Neural progenitor cell (in vitro differentiated cells): ENCODE measurements around the gene CT83. TPM values are rescaled to one million over a fixed set of nuclear protein-coding genes. Genes with fewer than 3 reads are reported as not detected.

Experiments used
- DNase-seq: peaks from one replicate; pipeline ENCODE4 v3.0.0-alpha.2; 2016; ENCODE audit warnings: low spot score
- H2AFZ ChIP-seq: fragments of 200-600 bp; sonication (generic); replicated peaks from 2 replicates; pipeline ENCODE4 v1.6.1; 2016; ENCODE audit warnings: antibody characterized with exemption
- H3F3A ChIP-seq: fragments of 200-600 bp; sonication (generic); 2 replicates; pipeline ENCODE4 v1.6.1; 2016; ENCODE audit warnings: antibody characterized with exemption, low read depth
- H3K27ac ChIP-seq: fragments of 200-600 bp; sonication (generic); 2 replicates; pipeline ENCODE4 v1.5.1; 2016; ENCODE audit warnings: mild to moderate bottlenecking
- H3K27me3 ChIP-seq: fragments of 200-600 bp; sonication (generic); 2 replicates; pipeline ENCODE4 v1.6.1; 2016; ENCODE audit warnings: mild to moderate bottlenecking, moderate library complexity
- H3K36me3 ChIP-seq: fragments of 200-600 bp; sonication (generic); 2 replicates; pipeline ENCODE4 v1.5.1; 2016
- H3K4me1 ChIP-seq: fragments of 200-600 bp; sonication (generic); 2 replicates; pipeline ENCODE4 v1.6.1; 2016; ENCODE audit warnings: mixed run types
- H3K4me2 ChIP-seq: fragments of 200-600 bp; sonication (generic); 2 replicates; pipeline ENCODE4 v1.6.1; 2016
- H3K4me3 ChIP-seq: fragments of 200-600 bp; sonication (generic); 2 replicates; pipeline ENCODE4 v1.5.1; 2016
- H3K79me2 ChIP-seq: fragments of 200-600 bp; sonication (generic); 2 replicates; pipeline ENCODE4 v1.6.1; 2016; ENCODE audit warnings: low read depth
- H3K9ac ChIP-seq: fragments of 200-600 bp; sonication (generic); 2 replicates; pipeline ENCODE4 v1.6.1; 2016
- H3K9me3 ChIP-seq: fragments of 200-600 bp; sonication (generic); 2 replicates; pipeline ENCODE4 v1.5.1; 2016; ENCODE audit warnings: low read depth
- H4K20me1 ChIP-seq: fragments of 200-600 bp; sonication (generic); 2 replicates; pipeline ENCODE4 v1.6.1; 2016; ENCODE audit warnings: low read depth
- H3K27ac Mint-ChIP-seq: 3 replicates; pipeline ENCODE4 v1.8.0; 2021; ENCODE audit warnings: mixed read lengths
- H3K27me3 Mint-ChIP-seq: 2 replicates; pipeline ENCODE4 v1.8.0; 2022; ENCODE audit warnings: low read depth, mild to moderate bottlenecking, inconsistent platforms, moderate library complexity, mixed read lengths; ENCODE audit not compliant: insufficient read depth
- H3K36me3 Mint-ChIP-seq: 3 replicates; pipeline ENCODE4 v1.8.0; 2021; ENCODE audit warnings: mixed read lengths
- H3K4me1 Mint-ChIP-seq: 3 replicates; pipeline ENCODE4 v1.8.0; 2021; ENCODE audit warnings: mixed read lengths
- H3K4me3 Mint-ChIP-seq: 3 replicates; pipeline ENCODE4 v1.8.0; 2021; ENCODE audit warnings: mild to moderate bottlenecking, moderate library complexity, mixed read lengths
- H3K9me3 Mint-ChIP-seq: 3 replicates; pipeline ENCODE4 v1.8.0; 2020; ENCODE audit warnings: mixed read lengths
- CTCF ChIP-seq: fragments of 200-600 bp; sonication (generic); IDR thresholded peaks from 2 replicates; pipeline ENCODE4 v1.5.1; 2017; ENCODE audit warnings: antibody characterized with exemption, mild to moderate bottlenecking
- EZH2 ChIP-seq: fragments of 200-600 bp; sonication (generic); IDR thresholded peaks from 2 replicates; pipeline ENCODE4 v1.6.1; 2017; ENCODE audit warnings: antibody characterized with exemption, mild to moderate bottlenecking, moderate library complexity
- EZH2phosphoT487 ChIP-seq: fragments of 200-600 bp; sonication (generic); IDR thresholded peaks from 2 replicates; pipeline ENCODE4 v1.6.1; 2017; ENCODE audit warnings: antibody characterized with exemption
- total RNA-seq: library from RNA; depleted of rRNA; stranded (reverse); fragments of >200 nt; gene quantifications from 2 replicates; pipeline ENCODE4 v1.2.3, GENCODE V29; 2015; ENCODE audit warnings: low replicate concordance

CT83 gene
- total RNA-seq, 1 donor from 2014 or later = not detected

- no peak for DNase-seq
- TF ChIP-seq EZH2phosphoT487 = no peak
- no peak for TF ChIP-seq EZH2
- TF ChIP-seq CTCF = no peak
- H3K4me1 Mint-ChIP-seq = no peaks in the 10 kb centered on the region
- H3K9me3 Mint-ChIP-seq = no peaks in the 10 kb centered on the region
- Histone ChIP-seq H3K27ac (no peak within 1 kb of the TSS), H3K4me3 (no peak within 1 kb of the TSS), H2AFZ (no peak within 1 kb of the TSS), H3K79me2 (no peaks in the 10 kb centered on the region), H3K36me3 (no peaks in the 10 kb centered on the region), H4K20me1 (no peaks in the 10 kb centered on the region), H3K27me3 (no peaks in the 10 kb centered on the region), H3K4me2 (no peak within 1 kb of the TSS), H3K4me1 (no peaks in the 10 kb centered on the region), H3K9me3 (no peaks in the 10 kb centered on the region), H3K9ac (no peak within 1 kb of the TSS), H3F3A (no peaks in the 10 kb centered on the region)
- H3K36me3 Mint-ChIP-seq = no peaks in the 10 kb centered on the region
- H3K4me3 Mint-ChIP-seq = no peak within 1 kb of the TSS
- no peaks in the 10 kb centered on the region for H3K27me3 Mint-ChIP-seq
- no peak within 1 kb of the TSS for H3K27ac Mint-ChIP-seq
These were observed 26.4 kb downstream of the CT83 start, which contains the start of gene SLC6A14 for GRCh38 chrX:116436358-116436816. Gene SLC6A14 (plus strand): TSS chrX:116436606. CDS start chrX:116436710, 104 bp downstream.

GRCh38 chrX:116435597-116435996 is 27.2 kb downstream of the CT83 start:
- no peak overlapping the region for H3K4me2 ChIP-seq

GRCh38 chrX:116427978-116428377 is 34.8 kb downstream of the CT83 start:
- H2AFZ ChIP-seq = no peak overlapping the region
- TF ChIP-seq CTCF = no peak
- TF ChIP-seq EZH2phosphoT487 = no peak
- TF ChIP-seq EZH2 = no peak

More at GRCh38 chrX:116435597-116435996, 27.2 kb downstream of the CT83 start:
- H3K27me3 ChIP-seq = no peaks in the 10 kb centered on the region
- H3K4me3 ChIP-seq = no peak overlapping the region
- Mint-ChIP-seq H3K27ac (no peak overlapping the region), H3K27me3 (no peaks in the 10 kb centered on the region), H3K36me3 (no peaks in the 10 kb centered on the region), H3K9me3 (no peaks in the 10 kb centered on the region), H3K4me3 (no peak overlapping the region), H3K4me1 (no peaks in the 10 kb centered on the region)
- H3F3A ChIP-seq = no peaks in the 10 kb centered on the region
- TF ChIP-seq CTCF (no peak), EZH2phosphoT487 (no peak), EZH2 (no peak)
- no peak overlapping the region for H3K27ac ChIP-seq
- no peaks in the 10 kb centered on the region for H4K20me1 ChIP-seq
- H3K36me3 ChIP-seq = no peaks in the 10 kb centered on the region
- no peak overlapping the region for H2AFZ ChIP-seq
- H3K9me3 ChIP-seq = no peaks in the 10 kb centered on the region
- H3K4me1 ChIP-seq = no peaks in the 10 kb centered on the region
- DNase-seq = no peak
- no peaks in the 10 kb centered on the region for H3K79me2 ChIP-seq
- H3K9ac ChIP-seq = no peak overlapping the region

More at GRCh38 chrX:116427978-116428377, 34.8 kb downstream of the CT83 start:
- H3K4me2 ChIP-seq = no peak overlapping the region
- Mint-ChIP-seq H3K27me3 (no peaks in the 10 kb centered on the region), H3K4me1 (no peaks in the 10 kb centered on the region), H3K4me3 (no peak overlapping the region), H3K36me3 (no peaks in the 10 kb centered on the region), H3K9me3 (no peaks in the 10 kb centered on the region), H3K27ac (no peak overlapping the region)
- no peaks in the 10 kb centered on the region for H3K36me3 ChIP-seq
- no peak overlapping the region for H3K4me3 ChIP-seq
- H3K4me1 ChIP-seq = no peaks in the 10 kb centered on the region
- H3K27ac ChIP-seq = no peak overlapping the region
- H3K9ac ChIP-seq = no peak overlapping the region
- H3K27me3 ChIP-seq = no peaks in the 10 kb centered on the region
- no peak for DNase-seq
- no peaks in the 10 kb centered on the region for H4K20me1 ChIP-seq
- no peaks in the 10 kb centered on the region for H3K79me2 ChIP-seq
- H3K9me3 ChIP-seq = no peaks in the 10 kb centered on the region
- no peaks in the 10 kb centered on the region for H3F3A ChIP-seq
